B cell (primary cell): ENCODE data around the gene COQ10A. TPM values are rescaled to one million over a fixed set of nuclear protein-coding genes. Genes with fewer than 3 reads are reported as not detected.

Experiments used
- ATAC-seq: fragments of 200-7000 bp; cut with Tn5 transposase; one replicate; pipeline ENCODE4 v1.10.0; 2021; ENCODE audit warnings: low read depth, mild to moderate bottlenecking, moderate number of reproducible peaks, moderate library complexity
- CTCF ChIA-PET: fragments of 350-600 bp; sonication (Branson Sonifier 250); formaldehyde crosslinking; loops from one replicate; lab custom pipeline; 2021; ENCODE audit warnings: antibody characterized with exemption, inconsistent platforms; lab: Charles Lee
- POLR2A ChIA-PET: fragments of 350-600 bp; sonication (Branson Sonifier 250); formaldehyde crosslinking; loops from one replicate; lab custom pipeline; 2021; ENCODE audit warnings: antibody characterized with exemption; lab: Charles Lee
- DNase-seq: peaks from one replicate; pipeline ENCODE4 v3.0.0; 2013
- H2AFZ ChIP-seq: 2 replicates; pipeline ENCODE4 v1.6.1; 2012; ENCODE audit warnings: mild to moderate bottlenecking, low read depth, low read length; ENCODE audit not compliant: insufficient read depth, poor library complexity, severe bottlenecking
- H3K27ac ChIP-seq, 2 donors: 1 replicate in 1 of 2; 2 replicates in 1 of 2; pipeline ENCODE4 v1.5.1; 2012 to 2013; ENCODE audit warnings: low read length in 2 of 2, mild to moderate bottlenecking in 2 of 2, moderate library complexity in 1 of 2
- H3K27me3 ChIP-seq, 4 experiments: fragments of 200-600 bp in 1 of 4; sonication (generic) in 1 of 4; replicated peaks in 1 of 4; 1 replicate in 2 of 4; 2 replicates in 2 of 4; pipeline versions ENCODE4 v1.6.1 to v1.7.0; 2013 to 2016; ENCODE audit warnings: low read length in 3 of 4, mild to moderate bottlenecking in 2 of 4, mixed read lengths in 1 of 4, moderate library complexity in 1 of 4; ENCODE audit not compliant: insufficient read depth in 4 of 4, control insufficient read depth in 3 of 4; ENCODE audit errors: control extremely low read depth in 1 of 4
- H3K36me3 ChIP-seq, 2 experiments: replicated peaks in 1 of 2; 1 replicate in 1 of 2; 2 replicates in 1 of 2; pipeline versions ENCODE4 v1.6.1 to v1.7.1; 2013; ENCODE audit warnings: low read length in 1 of 2; ENCODE audit not compliant: insufficient read depth in 2 of 2, control insufficient read depth in 1 of 2; ENCODE audit errors: control extremely low read depth in 1 of 2, extremely low read depth in 1 of 2
- H3K4me1 ChIP-seq, 2 donors: fragments of 200-600 bp in 1 of 2; sonication (generic) in 1 of 2; 1 replicate in 1 of 2; 2 replicates in 1 of 2; pipeline versions ENCODE4 v1.5.1 to v1.6.1; 2013 to 2017; ENCODE audit warnings: low read length in 2 of 2; ENCODE audit not compliant: control insufficient read depth in 2 of 2, insufficient read depth in 2 of 2
- H3K4me2 ChIP-seq: replicated peaks from 2 replicates; pipeline ENCODE3; 2012; ENCODE audit warnings: mild to moderate bottlenecking, low read depth, low read length; ENCODE audit not compliant: poor library complexity, severe bottlenecking
- H3K4me3 ChIP-seq, 5 experiments: fragments of 200-600 bp in 1 of 5; sonication (generic) in 1 of 5; 1 replicate in 3 of 5; 2 replicates in 2 of 5; pipeline versions ENCODE4 v1.5.1 to v1.7.0; 2011 to 2016; ENCODE audit warnings: low read length in 4 of 5, mild to moderate bottlenecking in 4 of 5, low read depth in 2 of 5, control low read depth in 1 of 5, moderate library complexity in 1 of 5; ENCODE audit not compliant: insufficient read depth in 1 of 5; ENCODE audit errors: control extremely low read depth in 1 of 5, extremely low read depth in 1 of 5
- H3K79me2 ChIP-seq: fragments of 200-600 bp; sonication (generic); one replicate; pipeline ENCODE4 v1.6.0; 2016; ENCODE audit warnings: low read length; ENCODE audit not compliant: control insufficient read depth, insufficient read depth
- H3K9ac ChIP-seq: fragments of 200-600 bp; sonication (generic); 2 replicates; pipeline ENCODE4 v1.6.1; 2017; ENCODE audit warnings: mild to moderate bottlenecking, low read length, moderate library complexity
- H3K9me3 ChIP-seq, 3 donors: one replicate each; pipeline versions ENCODE4 v1.6.1 to v1.7.1; 2013; ENCODE audit warnings: low read length in 2 of 3; ENCODE audit not compliant: control insufficient read depth in 2 of 3, insufficient read depth in 1 of 3; ENCODE audit errors: control extremely low read depth in 1 of 3
- H4K20me1 ChIP-seq: 2 replicates; pipeline ENCODE4 v1.6.0; 2012; ENCODE audit warnings: mild to moderate bottlenecking, low read length; ENCODE audit not compliant: insufficient read depth, control insufficient read depth, poor library complexity, severe bottlenecking
- H3K27ac Mint-ChIP-seq: one replicate; pipeline ENCODE4 v1.8.0; 2021; ENCODE audit warnings: mixed read lengths
- H3K27me3 Mint-ChIP-seq: one replicate; pipeline ENCODE4 v1.8.0; 2021; ENCODE audit warnings: mixed read lengths
- H3K4me1 Mint-ChIP-seq: one replicate; pipeline ENCODE4 v1.8.0; 2021; ENCODE audit warnings: mixed read lengths
- H3K4me3 Mint-ChIP-seq: one replicate; pipeline ENCODE4 v1.8.0; 2021; ENCODE audit warnings: mixed read lengths
- H3K9me3 Mint-ChIP-seq: one replicate; pipeline ENCODE4 v1.8.0; 2022; ENCODE audit warnings: mixed read lengths; ENCODE audit not compliant: insufficient read depth
- EZH2 ChIP-seq: IDR thresholded peaks from 2 replicates; pipeline ENCODE4 v1.6.1; 2012; ENCODE audit warnings: borderline replicate concordance, low read depth, mild to moderate bottlenecking, moderate library complexity, low read length; ENCODE audit not compliant: insufficient read depth, poor library complexity, severe bottlenecking
- WGBS: methylation state at CpG from one replicate; pipeline ENCODE4 v1.1.5; 2013; ENCODE audit warnings: missing lambda C conversion rate; ENCODE audit not compliant: insufficient coverage; 5-methylcytosine and 5-hydroxymethylcytosine counted together
- intact Hi-C: fragments of 100-400 bp; cut with micrococcal nuclease; formaldehyde crosslinking; loops from one replicate; pipeline ENCODE4 v1.10.0; 2022
- polyA plus RNA-seq: library from polyadenylated mRNA; depleted of rRNA; stranded (reverse); fragments of >200 nt; gene quantifications from 2 replicates; pipeline ENCODE4 v1.2.3, GENCODE V29; 2012
- total RNA-seq, 2 donors: library from RNA; stranded (reverse); fragments of 120-200 nt in 1 of 2; gene quantifications; 1 replicate in 1 of 2; 2 replicates in 1 of 2; pipeline versions ENCODE4 v1.2.3 to v1.2.4, GENCODE V29; 2013 to 2022
- TF ChIP-seq, protein P1 (sequence below): fragments of 200-600 bp; IDR thresholded peaks from one replicate; pipeline ENCODE4 v1.8.0; 2022; ENCODE audit warnings: antibody characterized with exemption, mild to moderate bottlenecking

The COQ10A gene
- total and polyA plus RNA-seq, 2 donors (not counting 1 experiment from before 2014, with no cell fraction given), result 73.5 to 73.6 TPM

DNA sequence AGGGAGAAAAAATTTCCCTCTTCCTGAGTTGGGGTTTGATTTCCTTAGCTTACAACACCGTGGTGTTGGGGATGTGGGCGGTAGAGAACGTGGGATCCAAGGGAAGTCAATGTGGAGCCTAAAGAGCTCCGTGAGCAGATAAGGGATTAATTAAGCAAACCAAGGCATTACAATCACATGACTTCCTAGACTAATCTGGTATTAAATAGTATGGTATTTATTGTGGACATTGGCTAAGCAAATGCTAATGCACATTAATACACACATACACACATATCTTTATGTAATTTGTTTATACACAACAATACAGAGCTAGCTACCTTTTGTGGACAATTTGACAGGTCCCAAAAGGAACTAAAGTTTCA is 44.2 kb upstream of the COQ10A start:
- Histone ChIP-seq H3K9ac (peak overlapping the region; percentile 99), H2AFZ (peak overlapping the region; percentile 83), H3K9me3 (no peaks in the 10 kb centered on the region), H3K27me3 (no peaks in the 10 kb centered on the region), H3K27ac (peak overlapping the region; percentile 73 to 99), H3K79me2 (peaks cover 50% of the 10 kb centered on the region), H3K4me2 (peak overlapping the region; percentile 98), H3K36me3 (no peaks in the 10 kb centered on the region), H3K4me3 (peak overlapping the region; percentile 56 to 100 (median 99)), H4K20me1 (peaks cover 16% of the 10 kb centered on the region), H3K4me1 (peaks cover 26 to 48% of the 10 kb centered on the region in 2 donors)
- POLR2A ChIA-PET, result interaction anchor here (0.6 to 4.1 kb wide), 18 partner anchors 15 to 906 kb away, joined by 3 to 65 read pairs (median 4); partner anchors contain the start of genes ANKRD52, CNPY2, COQ10A and ESYT1
- Mint-ChIP-seq H3K27ac (peak overlapping the region; percentile 100), H3K27me3 (no peaks in the 10 kb centered on the region), H3K4me3 (peak overlapping the region; percentile 100), H3K4me1 (peaks cover 49% of the 10 kb centered on the region), H3K9me3 (no peaks in the 10 kb centered on the region)
- no peak for TF ChIP-seq EZH2
- TF ChIP-seq, protein P1, sequence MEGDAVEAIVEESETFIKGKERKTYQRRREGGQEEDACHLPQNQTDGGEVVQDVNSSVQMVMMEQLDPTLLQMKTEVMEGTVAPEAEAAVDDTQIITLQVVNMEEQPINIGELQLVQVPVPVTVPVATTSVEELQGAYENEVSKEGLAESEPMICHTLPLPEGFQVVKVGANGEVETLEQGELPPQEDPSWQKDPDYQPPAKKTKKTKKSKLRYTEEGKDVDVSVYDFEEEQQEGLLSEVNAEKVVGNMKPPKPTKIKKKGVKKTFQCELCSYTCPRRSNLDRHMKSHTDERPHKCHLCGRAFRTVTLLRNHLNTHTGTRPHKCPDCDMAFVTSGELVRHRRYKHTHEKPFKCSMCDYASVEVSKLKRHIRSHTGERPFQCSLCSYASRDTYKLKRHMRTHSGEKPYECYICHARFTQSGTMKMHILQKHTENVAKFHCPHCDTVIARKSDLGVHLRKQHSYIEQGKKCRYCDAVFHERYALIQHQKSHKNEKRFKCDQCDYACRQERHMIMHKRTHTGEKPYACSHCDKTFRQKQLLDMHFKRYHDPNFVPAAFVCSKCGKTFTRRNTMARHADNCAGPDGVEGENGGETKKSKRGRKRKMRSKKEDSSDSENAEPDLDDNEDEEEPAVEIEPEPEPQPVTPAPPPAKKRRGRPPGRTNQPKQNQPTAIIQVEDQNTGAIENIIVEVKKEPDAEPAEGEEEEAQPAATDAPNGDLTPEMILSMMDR, result no peak
- WGBS, result no CpG with 5 or more reads among the region's 4 CpGs
- DNase-seq (no peak), ATAC-seq (no peak)
- CTCF ChIA-PET, result interaction anchor here (0.7 to 4.6 kb wide), 23 partner anchors 9 to 484 kb away, joined by 3 to 126 read pairs (median 6); partner anchors contain the start of genes ANKRD52, COQ10A, ESYT1 and SMARCC2
- intact Hi-C loops, result no loop called here

DNA sequence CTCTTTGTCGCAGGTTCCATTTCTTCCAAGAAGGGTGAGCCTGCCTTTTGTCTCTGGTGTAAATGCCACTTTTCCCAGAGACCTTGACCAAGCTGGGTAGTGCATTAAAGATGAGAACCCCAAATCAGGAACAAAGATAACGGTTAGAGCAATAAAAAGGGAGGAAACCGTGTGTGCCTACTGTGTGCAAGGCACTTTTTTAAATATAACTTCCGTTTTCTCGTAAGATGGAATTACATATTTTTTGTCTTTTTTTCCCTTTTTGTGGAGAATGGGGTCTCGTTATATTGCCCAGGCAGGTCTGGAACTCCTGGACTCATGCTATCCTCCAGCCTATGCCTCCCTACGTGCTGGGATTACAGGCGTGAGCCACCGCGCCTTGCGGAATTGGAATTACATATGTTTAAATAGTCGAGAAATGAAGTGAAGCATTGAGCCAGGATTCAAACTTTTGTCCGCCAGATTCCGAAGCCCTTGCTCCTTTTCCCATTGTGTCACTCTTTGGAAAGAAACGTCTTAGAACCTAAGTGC is 43.1 kb upstream of the COQ10A start:
- Mint-ChIP-seq H3K27me3 (no peaks in the 10 kb centered on the region), H3K9me3 (no peaks in the 10 kb centered on the region), H3K27ac (peak overlapping the region; percentile 87), H3K4me1 (peaks cover 47% of the 10 kb centered on the region), H3K4me3 (peak overlapping the region; percentile 100)
- Histone ChIP-seq H4K20me1 (peaks cover 8% of the 10 kb centered on the region), H3K36me3 (no peaks in the 10 kb centered on the region), H3K27ac (peak overlapping the region; percentile 53 to 79), H3K4me3 (peak overlapping the region; percentile 41 to 71 (median 62)), H3K4me2 (peak overlapping the region; percentile 82), H3K4me1 (peaks cover 26 to 48% of the 10 kb centered on the region in 2 donors), H3K27me3 (no peaks in the 10 kb centered on the region), H2AFZ (peak overlapping the region; percentile 90), H3K79me2 (peaks cover 39% of the 10 kb centered on the region), H3K9ac (peak overlapping the region; percentile 68), H3K9me3 (no peaks in the 10 kb centered on the region)
- ATAC-seq (no peak), DNase-seq (no peak)
- intact Hi-C loops, result loop anchor here (1.0 kb wide), 8 partner anchors 17 to 241 kb away; partner anchors contain the start of genes ANKRD52, COQ10A and CS
- WGBS, result 17% methylated on average over 5 of the region's 15 CpGs
- ChIA-PET CTCF (interaction anchor here (0.6 to 4.6 kb wide), 10 partner anchors 17 to 277 kb away, joined by 3 to 126 read pairs (median 10); partner anchors contain the start of genes ESYT1, SMARCC2 and ZC3H10), POLR2A (interaction anchor here (0.7 to 4.1 kb wide), 4 partner anchors 16 to 226 kb away, joined by 3 to 65 read pairs (median 22); partner anchors contain the start of genes SMARCC2 and ZC3H10)
- TF ChIP-seq, protein P1, result no peak
- TF ChIP-seq EZH2, result no peak
